NCI-H2029 treated with DMSO at 0.1 percent for 48 hours (cell line): Measurements from ENCODE around the gene RASSF5.
"Not testable (repeated sequence)": the region's sequence is repeated elsewhere in the genome, so short reads cannot be mapped to it uniquely, and the experiment has no call there.

Experiments
- DNase-seq: peaks from one replicate; lab custom pipeline; 2025; lab: John Stamatoyannopoulos, UW

Gene RASSF5

DNA sequence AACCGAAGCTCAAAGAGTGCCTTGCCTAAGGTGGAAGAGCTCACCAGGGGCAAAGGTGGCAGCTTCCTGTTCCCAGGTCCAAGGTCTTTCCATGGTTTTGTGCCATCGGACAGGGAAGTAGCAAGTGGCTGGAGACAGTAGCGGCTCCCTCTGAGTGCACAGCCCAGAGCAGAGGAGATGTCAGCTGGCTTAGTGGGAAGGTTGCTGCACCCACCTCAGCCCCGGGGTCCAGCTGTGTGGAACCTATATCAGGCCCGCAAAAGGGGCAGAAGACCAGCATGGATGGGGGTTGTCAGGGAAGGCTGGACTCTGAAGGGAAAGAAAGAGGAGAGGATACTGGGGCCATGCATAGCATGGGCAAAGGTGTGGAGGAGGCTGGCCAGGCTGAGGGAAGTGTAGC is 30.2 kb upstream of the RASSF5 start:
- no peak for DNase-seq

DNA sequence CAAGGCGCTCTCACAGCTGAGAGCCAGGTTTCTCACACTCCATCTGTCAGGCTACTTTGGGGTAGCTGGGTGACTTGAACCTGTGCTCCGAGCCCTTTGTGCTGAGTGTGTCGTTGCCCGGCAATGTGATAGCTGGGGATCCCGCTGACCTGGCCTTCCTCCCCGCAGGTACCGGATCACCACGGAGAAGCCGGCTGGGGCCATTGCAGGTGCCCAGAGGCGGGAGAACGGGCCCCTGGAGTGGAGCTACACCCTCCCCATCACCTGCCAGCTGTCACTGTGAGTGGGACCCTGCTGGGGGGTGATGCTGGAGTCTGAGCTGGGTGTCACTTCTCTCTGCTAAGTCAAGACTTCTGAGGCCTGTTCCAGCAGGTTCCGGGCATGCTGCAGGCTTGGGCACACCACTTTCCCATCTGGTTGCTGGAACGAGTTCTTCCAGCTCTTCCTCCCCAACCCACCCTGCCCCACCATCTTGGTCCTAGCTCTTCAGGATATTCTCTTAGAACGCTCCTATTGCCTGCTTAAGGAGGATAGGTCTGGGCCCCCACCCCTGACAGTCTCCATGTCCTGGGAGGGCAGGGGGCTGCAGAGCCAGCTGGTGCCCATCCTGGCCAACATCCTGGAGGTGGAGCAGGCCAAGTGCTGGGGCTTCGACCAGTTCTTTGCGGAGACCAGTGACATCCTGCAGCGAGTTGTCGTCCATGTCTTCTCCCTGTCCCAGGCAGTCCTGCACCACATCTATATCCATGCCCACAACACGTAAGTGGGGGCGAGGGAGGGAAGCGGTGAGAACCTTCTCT is 29.6 kb upstream of the RASSF5 start:
- no peak for DNase-seq

DNA sequence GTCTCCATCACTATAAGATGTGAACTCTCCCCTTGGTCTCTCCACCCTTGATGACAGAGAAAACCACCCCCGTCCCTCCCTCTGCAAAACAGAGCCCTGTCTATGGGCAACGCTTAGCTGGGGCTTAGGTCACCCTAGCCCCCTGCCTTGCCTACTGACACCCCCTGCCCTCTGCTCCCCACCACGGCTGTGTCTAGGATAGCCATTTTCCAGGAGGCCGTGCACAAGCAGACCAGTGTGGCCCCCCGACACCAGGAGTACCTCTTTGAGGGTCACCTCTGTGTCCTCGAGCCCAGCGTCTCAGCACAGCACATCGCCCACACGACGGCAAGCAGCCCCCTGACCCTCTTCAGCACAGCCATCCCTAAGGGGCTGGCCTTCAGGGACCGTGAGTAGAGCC is 28.6 kb upstream of the RASSF5 start:
- no peak for DNase-seq

DNA sequence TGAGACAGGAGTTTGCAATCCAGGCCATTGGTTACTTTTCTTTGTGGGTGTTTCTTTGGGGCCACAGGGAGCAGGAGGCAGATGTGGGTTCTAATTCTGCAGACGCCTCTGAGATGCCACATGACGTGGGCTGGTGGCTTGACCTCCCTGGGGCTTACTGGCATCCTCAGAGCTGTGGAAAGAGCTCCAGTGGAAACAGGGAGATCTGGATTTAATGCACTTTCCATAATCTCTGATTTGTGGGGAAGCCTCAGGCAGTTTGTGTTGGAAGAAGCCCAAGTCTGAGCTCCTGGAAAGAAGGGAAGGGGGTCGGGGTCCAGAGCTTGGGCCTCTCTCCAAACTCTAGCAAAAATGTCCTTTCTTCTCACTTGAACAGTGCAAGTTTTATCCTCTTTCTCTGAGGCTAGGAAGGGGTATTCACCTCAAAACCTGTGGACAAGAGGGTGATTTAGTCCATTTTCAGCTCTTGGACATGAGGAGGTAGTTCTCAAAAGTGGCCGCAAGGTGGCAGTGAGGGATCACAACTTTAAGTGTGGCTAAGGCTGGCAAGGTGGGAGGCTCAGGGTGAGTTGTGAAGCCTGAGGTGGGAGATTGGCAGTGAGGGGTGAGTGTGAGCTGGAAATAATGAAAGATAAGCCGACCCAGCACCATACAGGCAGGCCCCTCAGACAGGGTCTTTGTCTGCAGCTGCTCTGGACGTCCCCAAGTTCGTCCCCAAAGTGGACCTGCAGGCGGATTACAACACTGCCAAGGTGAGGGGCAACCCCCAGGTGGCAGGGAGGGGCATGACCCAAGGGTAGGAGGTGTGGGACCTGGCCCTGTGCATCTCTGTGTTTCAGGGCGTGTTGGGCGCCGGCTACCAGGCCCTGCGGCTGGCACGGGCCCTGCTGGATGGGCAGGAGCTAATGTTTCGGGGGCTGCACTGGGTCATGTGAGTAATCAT is 27.9 kb upstream of the RASSF5 start:
- no peak for DNase-seq

DNA sequence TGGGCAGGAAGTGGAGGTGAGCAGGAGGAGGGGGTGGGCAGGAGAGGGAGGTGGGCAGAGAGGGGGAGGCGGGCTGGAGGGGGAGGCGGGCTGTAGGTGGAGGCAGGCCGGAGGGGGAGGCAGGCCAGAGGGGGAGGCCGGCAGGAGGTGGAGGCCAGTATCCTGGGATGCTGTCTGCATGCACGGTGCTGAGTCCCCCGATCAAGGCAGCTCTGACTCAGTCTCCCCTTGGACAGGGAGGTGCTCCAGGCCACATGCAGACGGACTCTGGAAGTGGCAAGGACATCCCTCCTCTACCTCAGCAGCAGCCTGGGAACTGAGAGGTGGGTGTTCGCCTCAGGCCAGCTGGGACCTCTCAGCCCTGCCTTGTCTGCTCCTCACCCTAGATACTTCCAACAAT is 27.1 kb upstream of the RASSF5 start:
- DNase-seq: no peak

DNA sequence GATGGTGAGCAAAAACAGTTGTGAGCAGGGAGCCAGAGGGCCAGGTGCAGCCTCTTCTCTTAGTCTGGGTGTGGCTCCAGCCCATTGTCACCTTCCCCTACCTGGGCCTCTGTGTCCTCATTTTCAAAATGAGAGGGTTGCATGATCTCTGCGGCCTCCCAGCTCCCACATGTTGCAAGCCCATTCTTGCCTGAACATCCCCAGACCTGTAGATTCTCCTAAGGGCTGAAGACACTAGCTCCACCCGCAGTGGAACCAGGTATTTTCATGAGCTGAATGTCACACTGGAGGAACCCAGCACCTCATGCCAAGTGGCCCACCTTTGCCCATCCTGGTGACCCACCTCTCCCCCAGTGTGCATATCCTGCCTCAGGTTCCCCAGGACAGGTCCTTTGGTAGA is 24.7 kb upstream of the RASSF5 start:
- no peak for DNase-seq

DNA sequence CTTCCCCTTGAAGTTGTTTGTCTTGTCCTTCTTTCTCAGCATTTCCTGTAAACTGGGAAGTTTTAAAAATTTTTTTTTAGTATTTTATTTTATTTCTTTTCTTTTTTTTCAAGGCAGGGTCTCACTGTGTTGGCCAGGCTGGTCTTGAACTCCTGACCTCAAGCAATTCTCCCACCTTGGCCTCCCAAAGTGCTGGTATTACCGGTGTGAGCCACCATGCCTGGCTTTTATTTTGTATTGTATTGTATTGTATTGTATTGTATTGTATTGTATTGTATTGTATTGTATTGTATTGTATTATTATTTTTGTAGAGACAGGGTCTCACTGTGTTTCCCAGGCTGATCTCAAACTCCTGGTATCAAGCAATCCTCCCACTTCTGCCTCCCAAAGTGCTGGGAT is 23.5 kb upstream of the RASSF5 start:
- not testable (repeated sequence) for DNase-seq

DNA sequence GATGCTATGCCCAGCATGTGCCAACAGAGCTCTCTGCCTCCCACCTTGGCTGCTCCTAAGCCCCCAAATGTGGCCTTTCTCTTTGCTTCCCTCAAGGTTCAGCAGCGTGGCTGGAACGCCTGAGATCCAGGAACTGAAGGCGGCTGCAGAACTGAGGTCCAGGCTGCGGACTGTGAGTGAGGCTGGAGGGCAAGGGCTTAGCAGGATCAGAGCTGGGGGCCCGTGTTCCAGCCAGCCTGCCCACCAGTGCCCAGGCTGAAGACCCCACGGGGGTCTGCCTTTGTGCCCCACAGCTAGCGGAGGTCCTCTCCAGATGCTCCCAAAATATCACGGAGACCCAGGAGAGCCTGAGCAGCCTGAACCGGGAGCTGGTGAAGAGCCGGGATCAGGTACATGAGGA is 22.4 kb upstream of the RASSF5 start:
- DNase-seq: no peak

DNA sequence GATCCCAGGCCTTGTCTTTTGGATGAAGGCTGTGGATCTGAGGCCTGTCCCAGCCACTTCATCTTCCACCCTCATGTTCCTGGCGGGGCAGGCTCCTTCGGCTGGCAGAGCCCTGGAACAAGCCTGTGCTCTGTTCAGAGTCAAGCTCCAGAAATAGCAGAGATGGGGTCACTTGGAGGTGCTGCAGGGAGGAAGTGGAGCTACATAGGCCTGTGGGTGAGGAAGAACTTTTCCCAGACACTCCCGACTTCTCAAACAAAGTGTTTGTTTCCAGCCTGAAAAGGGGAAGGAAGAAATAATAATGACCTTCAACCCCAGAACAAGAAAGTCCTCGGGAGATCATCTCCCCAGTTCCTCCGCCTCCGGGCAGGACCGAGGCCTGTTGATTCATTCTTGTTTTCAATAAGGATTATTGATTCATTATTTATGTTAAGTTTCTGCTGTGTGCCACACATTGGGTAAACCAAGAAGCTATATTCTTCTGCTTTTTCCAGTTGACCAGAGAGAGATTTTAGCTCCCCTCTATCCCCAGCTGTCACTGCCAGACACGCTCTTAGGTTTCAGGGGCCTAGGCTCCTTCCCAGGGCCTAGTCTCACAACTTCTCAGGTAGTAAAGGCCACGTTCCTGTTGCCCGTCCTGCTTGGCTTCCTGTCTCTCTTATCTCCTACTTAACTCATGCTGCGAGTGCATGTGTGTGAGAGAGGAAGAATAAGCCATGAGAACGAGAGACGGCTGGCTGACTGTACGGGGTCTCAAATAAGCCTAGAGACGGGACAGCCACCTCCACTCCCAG is 20.1 kb upstream of the RASSF5 start:
- no peak for DNase-seq

DNA sequence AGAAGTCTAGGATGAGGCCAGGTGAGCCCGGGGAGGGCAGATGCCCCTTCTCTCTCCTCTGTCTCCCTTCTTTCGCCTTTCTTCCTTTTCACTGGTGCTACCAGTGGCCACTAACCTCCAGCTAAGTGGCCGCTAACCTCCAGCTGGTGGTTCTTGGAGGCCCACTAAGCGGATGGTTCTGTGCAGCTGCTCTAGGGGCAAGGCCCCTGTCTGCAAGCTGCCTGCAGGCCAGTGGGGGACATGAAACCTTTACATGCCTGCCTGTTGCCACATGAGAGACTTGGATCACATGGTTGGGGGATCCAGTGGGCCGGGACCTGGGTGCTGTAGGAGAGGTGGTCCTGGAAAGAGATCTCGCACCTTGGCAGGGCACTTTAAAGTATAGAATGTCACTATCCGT is 19.4 kb upstream of the RASSF5 start:
- DNase-seq: no peak

DNA sequence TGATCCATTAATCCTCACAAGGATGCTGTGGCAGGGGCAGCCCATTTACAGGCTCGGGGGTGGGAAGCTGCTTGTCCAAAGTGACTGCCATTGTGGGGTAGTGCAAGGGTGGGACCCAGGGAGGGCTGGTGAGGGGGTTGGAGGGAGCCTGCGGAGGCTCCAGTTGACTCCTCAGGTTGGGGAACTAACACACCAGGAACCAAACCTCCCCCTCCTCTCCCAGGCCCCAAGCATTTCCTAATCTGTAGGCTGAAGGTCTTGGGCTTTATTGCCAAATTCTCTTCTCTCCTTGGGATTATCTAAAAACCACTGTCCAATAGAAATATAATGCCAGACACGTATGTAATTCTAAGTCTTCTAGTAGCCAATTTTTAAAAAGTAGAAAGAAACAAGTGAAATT is 18.9 kb upstream of the RASSF5 start:
- no peak for DNase-seq

DNA sequence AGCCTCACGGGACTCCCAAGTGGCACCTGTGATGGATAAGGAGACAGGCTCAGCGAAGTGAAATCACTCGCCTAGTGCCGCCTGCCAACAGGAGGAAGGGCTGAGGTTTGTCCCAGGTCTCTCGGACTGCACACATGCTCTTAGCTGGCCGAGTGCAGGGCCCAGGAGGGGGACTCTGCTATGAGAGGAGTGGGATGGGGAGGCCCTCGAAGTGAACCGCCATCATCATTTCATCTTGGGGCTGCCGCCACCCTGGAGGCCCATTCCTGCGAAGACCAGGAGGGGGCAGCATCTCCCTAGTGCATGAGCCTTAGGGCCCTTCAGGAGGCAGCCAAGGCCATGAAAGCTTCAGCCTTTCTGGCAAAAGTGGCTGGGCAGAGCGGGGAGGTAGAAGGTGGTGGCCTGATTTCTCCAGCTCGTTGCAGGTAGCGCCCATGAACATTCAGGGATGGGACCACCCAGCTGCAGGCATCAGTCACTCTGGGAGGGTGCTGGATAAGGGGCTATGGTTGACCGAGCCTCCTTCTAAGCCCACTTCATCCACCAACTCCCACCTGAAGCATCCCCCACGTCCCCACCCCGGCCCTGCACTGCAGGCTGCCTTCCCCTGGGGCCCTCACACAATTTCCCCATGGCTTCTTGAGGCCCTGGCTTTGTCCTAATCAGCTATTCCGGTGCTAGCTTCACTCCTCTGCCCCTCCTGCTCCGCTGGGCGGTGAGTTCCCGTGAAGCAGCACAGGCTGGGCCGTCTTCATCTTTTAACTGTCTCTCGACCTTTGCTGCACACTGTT is 17.2 kb upstream of the RASSF5 start:
- DNase-seq: no peak

DNA sequence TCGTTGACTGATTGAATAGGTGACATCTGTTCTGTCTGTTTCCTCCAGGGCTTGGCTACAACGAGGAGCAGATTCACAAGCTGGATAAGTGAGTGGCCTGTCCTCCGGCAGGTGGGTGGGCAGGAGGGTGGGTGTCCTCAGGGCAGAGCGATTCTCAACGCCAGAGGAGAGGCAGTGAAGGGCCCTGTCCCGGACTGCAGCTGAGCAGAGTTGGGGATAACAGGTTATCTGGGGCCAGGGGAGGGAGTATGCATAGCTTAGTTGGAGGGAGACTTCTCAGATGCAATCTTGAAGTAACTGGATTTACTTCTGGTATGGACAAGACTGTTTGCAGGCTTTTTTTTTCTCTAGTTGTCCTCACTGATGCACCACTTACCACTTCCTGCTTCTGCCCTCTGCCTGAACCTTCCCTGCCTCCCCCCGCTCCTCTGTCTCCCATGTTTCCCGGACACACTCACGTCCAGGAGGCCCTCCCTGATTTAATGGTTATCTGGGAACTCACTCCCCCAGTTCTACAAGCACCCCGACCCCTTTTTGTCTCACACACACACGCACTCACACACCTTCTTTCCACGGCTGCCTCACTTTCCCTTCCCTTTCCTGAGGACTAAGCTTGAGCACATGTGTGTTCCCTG is 16.4 kb upstream of the RASSF5 start:
- no peak for DNase-seq

DNA sequence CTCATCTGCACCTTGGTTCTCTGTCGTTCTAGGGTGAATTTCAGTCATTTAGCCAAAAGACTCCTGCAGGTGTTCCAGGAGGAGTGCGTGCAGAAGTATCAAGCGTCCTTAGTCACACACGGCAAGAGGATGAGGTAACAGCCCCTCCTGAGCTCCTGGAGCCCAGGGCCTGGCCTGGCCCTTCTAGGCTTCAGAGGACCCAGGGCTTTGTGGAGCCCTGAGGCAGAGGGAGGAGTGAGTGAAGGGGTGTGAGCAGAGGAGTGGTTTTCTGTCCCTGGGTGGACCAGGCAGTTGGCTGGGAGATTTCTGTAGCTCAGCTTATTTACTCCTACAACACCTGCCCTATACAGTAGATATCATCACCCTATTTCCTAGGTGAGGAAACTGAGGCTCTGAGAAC is 15.7 kb upstream of the RASSF5 start:
- DNase-seq: no peak

DNA sequence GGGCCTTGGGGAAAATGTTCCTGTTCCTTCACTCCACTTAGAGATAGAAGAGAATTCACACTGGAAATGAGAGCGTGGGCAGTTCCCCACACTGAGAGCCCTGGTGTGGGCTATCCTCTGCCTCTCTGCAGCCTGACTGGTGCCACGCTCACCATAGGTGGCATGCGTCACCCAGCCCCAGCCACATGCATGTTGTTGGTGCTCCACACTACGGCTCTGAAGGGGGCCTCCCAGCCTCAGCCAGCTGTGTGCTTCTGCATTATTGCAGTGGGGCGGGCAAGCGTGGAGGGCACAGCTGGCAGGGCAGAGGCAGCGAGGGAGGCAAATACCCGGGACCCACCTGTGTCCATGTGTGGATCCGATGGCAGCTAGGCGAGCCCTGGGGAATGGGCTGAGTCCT is 14.7 kb upstream of the RASSF5 start:
- no peak for DNase-seq

DNA sequence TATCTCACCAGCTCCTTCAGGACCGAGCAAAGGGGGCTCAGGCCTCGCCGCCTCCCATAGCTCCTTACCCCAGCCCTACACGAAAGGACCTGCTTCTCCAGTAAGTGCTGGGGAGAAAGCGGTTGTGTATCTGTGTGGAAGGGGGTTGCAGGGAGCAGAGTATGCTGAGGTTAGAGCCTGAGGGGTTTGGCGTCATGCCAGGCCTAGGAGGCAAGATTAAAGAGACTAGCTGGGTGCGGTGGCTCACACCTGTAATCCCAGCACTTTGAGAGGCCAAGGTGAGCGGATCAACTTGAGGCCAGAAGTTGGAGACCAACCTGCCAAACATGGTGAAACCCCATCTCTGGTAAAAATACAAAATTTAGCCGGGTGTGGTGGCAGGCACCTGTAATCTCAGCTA is 14.1 kb upstream of the RASSF5 start:
- DNase-seq: no peak

DNA sequence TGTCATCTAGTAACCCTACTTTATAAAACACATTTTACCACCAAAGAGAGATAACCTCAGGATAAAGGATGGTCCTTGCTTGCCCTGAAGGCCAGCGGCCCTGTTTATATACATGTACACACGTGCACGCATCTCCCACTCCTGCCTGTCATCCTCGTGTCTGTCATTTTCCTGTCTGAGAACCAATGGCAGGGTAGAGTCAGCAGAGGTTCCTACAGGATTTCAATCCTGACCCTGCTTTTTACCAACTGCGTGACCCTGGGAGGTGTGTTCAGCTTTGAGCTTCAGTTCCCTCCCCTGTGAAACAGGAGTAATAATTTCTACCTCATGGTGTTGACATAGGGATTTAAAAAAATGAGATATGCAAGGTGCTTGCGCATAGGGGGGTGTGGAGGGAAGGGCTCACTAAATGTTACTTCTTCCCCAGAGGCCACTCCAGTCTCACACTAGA is 12.3 kb upstream of the RASSF5 start:
- DNase-seq: no peak

DNA sequence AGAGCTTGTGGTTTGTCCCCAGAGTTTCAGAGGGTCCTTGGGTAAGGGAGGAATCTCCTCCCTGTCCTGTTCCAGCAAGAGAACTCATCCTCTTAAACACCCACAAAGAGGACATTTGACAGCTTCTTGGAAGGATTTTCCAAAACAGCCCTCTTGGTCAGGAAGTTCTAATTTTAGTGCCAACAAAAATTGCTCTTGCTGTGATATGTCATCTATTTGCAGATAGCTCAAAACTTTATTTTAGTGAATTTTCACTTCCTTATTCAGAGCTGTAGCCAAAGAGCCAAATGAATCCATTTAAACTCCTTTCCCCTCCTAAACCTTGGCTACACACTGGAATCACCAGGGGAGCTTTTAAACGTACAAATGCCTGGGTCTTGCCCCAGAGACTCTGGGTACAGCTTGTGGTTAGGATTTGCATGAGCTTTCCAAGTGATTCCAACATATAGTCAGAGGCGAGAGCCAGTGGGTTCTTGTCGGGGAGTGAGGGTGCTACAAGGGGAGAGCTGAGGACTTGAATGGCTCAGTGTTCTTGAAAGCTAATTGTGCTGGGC is 11.8 kb upstream of the RASSF5 start:
- DNase-seq: no peak

DNA sequence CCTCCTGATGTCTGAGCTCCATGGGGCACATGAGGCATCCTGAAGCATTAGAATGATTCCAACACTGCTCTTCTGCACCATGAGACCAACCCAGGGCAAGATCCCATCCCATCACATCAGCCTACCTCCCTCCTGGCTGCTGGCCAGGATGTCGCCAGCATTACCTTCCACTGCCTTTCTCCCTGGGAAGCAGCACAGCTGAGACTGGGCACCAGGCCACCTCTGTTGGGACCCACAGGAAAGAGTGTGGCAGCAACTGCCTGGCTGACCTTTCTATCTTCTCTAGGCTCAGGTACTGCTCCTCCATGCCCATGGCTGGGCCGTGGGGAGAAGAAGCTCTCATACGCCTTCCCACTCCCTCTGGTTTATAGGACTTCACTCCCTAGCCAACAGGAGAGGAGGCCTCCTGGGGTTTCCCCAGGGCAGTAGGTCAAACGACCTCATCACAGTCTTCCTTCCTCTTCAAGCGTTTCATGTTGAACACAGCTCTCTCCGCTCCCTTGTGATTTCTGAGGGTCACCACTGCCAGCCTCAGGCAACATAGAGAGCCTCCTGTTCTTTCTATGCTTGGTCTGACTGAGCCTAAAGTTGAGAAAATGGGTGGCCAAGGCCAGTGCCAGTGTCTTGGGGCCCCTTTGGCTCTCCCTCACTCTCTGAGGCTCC is 11.1 kb upstream of the RASSF5 start:
- no peak for DNase-seq

DNA sequence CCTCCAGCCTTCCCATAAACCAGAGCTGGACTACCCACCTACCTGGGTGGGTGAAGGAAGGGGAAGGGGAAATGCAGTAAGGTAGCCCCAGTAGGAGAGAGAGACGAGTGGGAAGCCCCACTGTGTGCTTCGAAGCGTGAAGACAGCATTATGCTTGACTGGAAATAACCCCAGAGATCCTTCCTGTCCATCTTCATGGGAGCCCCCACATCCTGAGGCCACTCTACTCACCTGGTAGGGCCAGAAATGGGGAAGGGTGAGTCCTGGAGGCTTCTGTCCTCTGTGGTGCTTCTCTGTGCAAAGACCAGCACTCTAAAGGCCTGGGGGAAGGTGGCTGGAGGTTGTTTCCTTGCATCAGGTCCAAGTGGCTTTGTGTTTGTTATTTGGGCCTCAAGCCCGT is 10.0 kb upstream of the RASSF5 start:
- DNase-seq: no peak
